Loucy (cell line): ENCODE results near the gene IGSF11.

Source experiments
- H2AFZ ChIP-seq: fragments of 200-600 bp; sonication (generic); 2 replicates; pipeline ENCODE4 v1.6.0; 2016; ENCODE audit warnings: antibody characterized with exemption, mild to moderate bottlenecking, low read length, moderate library complexity
- H3F3A ChIP-seq: fragments of 200-600 bp; 2 replicates; pipeline ENCODE4 v1.6.0; 2016; ENCODE audit warnings: antibody characterized with exemption, low read depth, mild to moderate bottlenecking
- H3K27me3 ChIP-seq: fragments of 200-600 bp; sonication (generic); 2 replicates; pipeline ENCODE4 v1.6.1; 2014; ENCODE audit warnings: low read length, mild to moderate bottlenecking; ENCODE audit not compliant: insufficient read depth, poor library complexity, severe bottlenecking
- H3K36me3 ChIP-seq: fragments of 200-600 bp; sonication (generic); 2 replicates; pipeline ENCODE4 v1.6.1; 2016; ENCODE audit warnings: low read length; ENCODE audit not compliant: insufficient read depth
- H3K4me1 ChIP-seq: fragments of 200-600 bp; sonication (generic); 2 replicates; pipeline ENCODE4 v1.5.1; 2014; ENCODE audit warnings: low read length, mild to moderate bottlenecking; ENCODE audit not compliant: insufficient read depth, poor library complexity, severe bottlenecking
- H3K4me2 ChIP-seq: fragments of 200-600 bp; sonication (generic); 2 replicates; pipeline ENCODE4 v1.6.0; 2014; ENCODE audit warnings: antibody characterized with exemption, low read length, low read depth, mild to moderate bottlenecking; ENCODE audit not compliant: poor library complexity, severe bottlenecking
- H3K4me3 ChIP-seq: fragments of 200-600 bp; sonication (generic); 2 replicates; pipeline ENCODE4 v1.5.1; 2014; ENCODE audit warnings: low read length, mild to moderate bottlenecking, mixed read lengths; ENCODE audit not compliant: poor library complexity, severe bottlenecking
- H3K79me2 ChIP-seq: fragments of 200-600 bp; sonication (generic); 2 replicates; pipeline ENCODE4 v1.6.1; 2014; ENCODE audit warnings: low read length; ENCODE audit not compliant: insufficient read depth
- H3K9ac ChIP-seq: fragments of 200-600 bp; sonication (generic); 2 replicates; pipeline ENCODE4 v1.6.0; 2014; ENCODE audit warnings: mild to moderate bottlenecking, low read depth, low read length, moderate library complexity; ENCODE audit not compliant: poor library complexity, severe bottlenecking
- H3K9me2 ChIP-seq: fragments of 200-600 bp; sonication (generic); replicated peaks from 2 replicates; pipeline ENCODE4 v1.6.1; 2016; ENCODE audit warnings: low read depth, low read length, mixed read lengths
- H3K9me3 ChIP-seq: fragments of 200-600 bp; sonication (generic); 2 replicates; pipeline ENCODE4 v1.6.1; 2014; ENCODE audit warnings: mild to moderate bottlenecking, antibody characterized with exemption, low read length, low read depth; ENCODE audit not compliant: insufficient read depth
- H4K20me1 ChIP-seq: fragments of 200-600 bp; sonication (generic); 2 replicates; pipeline ENCODE4 v1.6.0; 2014; ENCODE audit warnings: antibody characterized with exemption, low read length, mild to moderate bottlenecking; ENCODE audit not compliant: insufficient read depth, poor library complexity, severe bottlenecking
- EZH2phosphoT487 ChIP-seq: fragments of 200-600 bp; IDR thresholded peaks from 2 replicates; pipeline ENCODE4 v1.6.1; 2018; ENCODE audit warnings: antibody characterized with exemption, mild to moderate bottlenecking, moderate library complexity, borderline replicate concordance
- TF ChIP-seq, protein P1 (sequence below): fragments of 200-600 bp; sonication (generic); conservative IDR thresholded peaks from 2 replicates; pipeline ENCODE4 v1.5.1; 2014; ENCODE audit warnings: mild to moderate bottlenecking, antibody characterized with exemption, low read length

The IGSF11 gene

DNA sequence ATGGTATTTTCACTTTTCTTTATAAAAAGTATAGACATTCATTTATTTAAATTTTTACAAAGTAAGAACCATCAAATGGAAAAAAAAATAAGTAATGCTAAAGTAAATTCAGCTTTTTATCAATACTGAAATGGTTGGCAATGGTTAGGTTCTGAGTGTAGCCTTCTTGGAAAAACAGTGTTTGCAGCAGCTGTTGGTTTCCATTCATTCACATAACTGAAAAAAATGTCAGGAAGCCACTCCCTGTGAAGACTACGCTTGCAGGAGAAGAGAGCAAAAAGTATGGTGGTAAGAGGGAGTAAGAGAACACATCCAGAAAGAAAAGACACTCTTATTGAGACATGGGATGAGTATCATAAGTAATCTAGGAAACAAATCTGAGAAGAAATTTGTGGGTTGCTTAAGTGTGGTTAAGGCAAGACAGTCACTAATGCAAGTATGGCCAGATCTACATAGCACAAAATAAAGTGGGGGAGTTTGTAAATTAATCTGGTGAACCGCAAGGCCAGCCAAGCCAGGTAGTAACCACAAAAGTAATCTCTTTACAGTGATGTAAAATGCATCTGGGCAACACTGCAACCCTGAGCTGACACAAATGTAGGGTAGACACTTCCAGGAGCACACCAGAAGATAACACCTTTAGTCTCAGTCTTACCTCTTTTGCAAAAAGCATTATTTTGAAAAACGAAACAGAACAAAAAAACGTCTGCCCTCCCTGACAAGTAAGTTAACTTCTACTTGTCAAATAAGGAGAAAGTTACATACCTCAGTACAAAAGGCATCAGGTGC, 133.7 kb downstream of the IGSF11 start:
- H3K9ac ChIP-seq: no peak overlapping the region

DNA sequence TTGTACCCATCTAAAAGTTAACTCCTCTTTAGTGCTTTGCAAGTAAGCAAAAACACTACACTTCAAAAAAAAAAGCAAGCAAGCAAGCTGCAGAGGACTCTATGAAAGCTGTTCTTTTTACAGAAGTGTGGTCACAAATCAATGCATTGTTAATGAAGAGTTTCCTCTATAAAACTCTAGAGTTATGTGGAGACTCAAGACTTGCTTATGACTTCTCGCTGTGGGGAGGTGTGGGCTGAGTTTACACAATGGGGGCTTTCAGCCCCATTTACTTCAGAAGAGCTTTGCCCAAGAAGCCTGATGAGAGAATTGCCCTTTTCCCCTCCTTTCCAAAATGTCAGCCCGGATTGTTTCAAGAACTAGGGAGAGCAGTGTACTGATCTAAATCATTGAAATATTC, 144.4 kb downstream of the IGSF11 start:
- H3K4me2 ChIP-seq: no peak overlapping the region
- H3K27me3 ChIP-seq: no peaks in the 10 kb centered on the region

More for the DNA sequence above, 133.7 kb downstream of the IGSF11 start:
- Histone ChIP-seq H2AFZ (no peak overlapping the region), H3K9me3 (no peaks in the 10 kb centered on the region), H3K4me1 (no peaks in the 10 kb centered on the region), H3K4me2 (no peak overlapping the region), H3K4me3 (no peak overlapping the region), H3K36me3 (no peaks in the 10 kb centered on the region), H3K27me3 (no peaks in the 10 kb centered on the region), H3K79me2 (no peaks in the 10 kb centered on the region), H4K20me1 (no peaks in the 10 kb centered on the region), H3K9me2 (no peaks in the 10 kb centered on the region), H3F3A (no peaks in the 10 kb centered on the region)
- no peak for TF ChIP-seq EZH2phosphoT487
- TF ChIP-seq, protein P1, sequence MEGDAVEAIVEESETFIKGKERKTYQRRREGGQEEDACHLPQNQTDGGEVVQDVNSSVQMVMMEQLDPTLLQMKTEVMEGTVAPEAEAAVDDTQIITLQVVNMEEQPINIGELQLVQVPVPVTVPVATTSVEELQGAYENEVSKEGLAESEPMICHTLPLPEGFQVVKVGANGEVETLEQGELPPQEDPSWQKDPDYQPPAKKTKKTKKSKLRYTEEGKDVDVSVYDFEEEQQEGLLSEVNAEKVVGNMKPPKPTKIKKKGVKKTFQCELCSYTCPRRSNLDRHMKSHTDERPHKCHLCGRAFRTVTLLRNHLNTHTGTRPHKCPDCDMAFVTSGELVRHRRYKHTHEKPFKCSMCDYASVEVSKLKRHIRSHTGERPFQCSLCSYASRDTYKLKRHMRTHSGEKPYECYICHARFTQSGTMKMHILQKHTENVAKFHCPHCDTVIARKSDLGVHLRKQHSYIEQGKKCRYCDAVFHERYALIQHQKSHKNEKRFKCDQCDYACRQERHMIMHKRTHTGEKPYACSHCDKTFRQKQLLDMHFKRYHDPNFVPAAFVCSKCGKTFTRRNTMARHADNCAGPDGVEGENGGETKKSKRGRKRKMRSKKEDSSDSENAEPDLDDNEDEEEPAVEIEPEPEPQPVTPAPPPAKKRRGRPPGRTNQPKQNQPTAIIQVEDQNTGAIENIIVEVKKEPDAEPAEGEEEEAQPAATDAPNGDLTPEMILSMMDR: no peak

DNA sequence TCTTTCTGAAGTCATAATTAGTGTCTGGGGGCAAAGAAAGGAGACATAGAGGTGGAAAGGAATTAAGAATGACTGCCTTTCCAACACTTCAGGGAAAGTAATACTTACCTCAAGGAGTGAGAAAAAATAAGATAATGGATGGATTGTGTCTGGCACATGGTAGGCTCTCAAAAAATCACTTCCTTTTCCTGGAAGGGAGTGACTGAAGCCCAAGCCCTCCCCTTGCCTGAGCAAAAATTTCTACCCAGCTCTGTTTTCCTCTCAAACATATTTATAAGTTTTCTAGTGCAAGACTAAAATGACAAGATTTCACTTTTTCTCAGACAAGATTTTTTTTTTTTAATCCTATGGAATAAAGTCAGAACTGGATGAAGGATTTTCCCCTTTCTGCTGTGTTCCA, 145.0 kb downstream of the IGSF11 start:
- Histone ChIP-seq H3K4me2 (no peak overlapping the region), H3K9me2 (no peaks in the 10 kb centered on the region), H3K9me3 (no peaks in the 10 kb centered on the region), H4K20me1 (no peaks in the 10 kb centered on the region), H3K79me2 (no peaks in the 10 kb centered on the region), H3K27me3 (no peaks in the 10 kb centered on the region), H2AFZ (no peak overlapping the region), H3F3A (no peaks in the 10 kb centered on the region), H3K36me3 (no peaks in the 10 kb centered on the region), H3K4me1 (no peaks in the 10 kb centered on the region), H3K4me3 (no peak overlapping the region), H3K9ac (no peak overlapping the region)
- no peak for TF ChIP-seq EZH2phosphoT487
- TF ChIP-seq, protein P1: no peak

More for the DNA sequence above, 144.4 kb downstream of the IGSF11 start:
- no peak overlapping the region for H3K4me3 ChIP-seq
- no peaks in the 10 kb centered on the region for H3K36me3 ChIP-seq
- no peaks in the 10 kb centered on the region for H3F3A ChIP-seq
- no peaks in the 10 kb centered on the region for H3K4me1 ChIP-seq
- no peaks in the 10 kb centered on the region for H3K9me2 ChIP-seq
- no peaks in the 10 kb centered on the region for H3K79me2 ChIP-seq
- no peak overlapping the region for H3K9ac ChIP-seq
- no peak overlapping the region for H2AFZ ChIP-seq
- no peaks in the 10 kb centered on the region for H3K9me3 ChIP-seq
- TF ChIP-seq, protein P1: no peak
- TF ChIP-seq EZH2phosphoT487: no peak
- no peaks in the 10 kb centered on the region for H4K20me1 ChIP-seq
